CD4-positive, alpha-beta T cell treated with Interferon gamma for 1 hour (primary cell): ENCODE measurements around the gene GHR.
A peak's percentile ranks its signal among the peaks of the same experiment; 100 is the strongest.

Source experiments
- DNase-seq: peaks from one replicate; pipeline ENCODE4 v3.0.0-alpha.2; 2020

The GHR gene

DNA sequence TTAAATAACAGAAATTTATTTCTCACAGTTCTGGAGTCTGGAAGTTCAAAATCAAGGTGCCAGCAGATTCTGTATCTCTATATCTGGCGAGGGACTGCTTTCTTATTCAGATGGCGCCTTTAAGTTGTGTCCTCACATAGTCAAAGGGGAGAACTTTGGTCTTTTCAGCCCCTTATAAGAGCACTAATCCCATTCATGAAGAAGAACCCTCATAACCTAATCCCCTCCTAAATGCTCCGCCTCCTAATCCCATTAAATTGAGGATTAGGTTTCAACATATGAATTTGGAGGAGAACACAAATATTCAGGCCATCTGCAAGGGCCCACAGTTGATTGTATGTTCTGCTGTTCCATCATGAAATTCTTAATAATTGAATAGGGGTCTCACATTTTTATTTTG is 322.6 kb downstream of the GHR start:
- no peak for DNase-seq

DNA sequence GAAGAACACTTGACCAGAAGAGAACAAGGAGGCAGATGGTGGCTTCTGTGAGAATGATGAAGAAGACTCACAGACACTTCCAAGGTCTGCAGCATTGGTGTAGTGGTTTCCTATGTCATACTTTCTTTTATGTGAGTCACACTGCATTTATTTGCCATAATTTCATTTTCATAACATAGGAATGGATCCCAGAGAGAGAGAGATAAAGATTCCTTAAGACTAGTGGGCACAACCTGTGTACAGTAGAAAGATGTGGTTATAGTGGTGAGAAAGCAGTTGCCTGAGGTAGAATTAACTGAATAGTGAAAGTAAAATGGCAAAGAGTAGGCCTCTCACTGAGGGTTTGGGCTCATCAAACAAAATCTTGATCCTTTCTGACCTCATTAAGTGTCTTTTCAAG is 325.8 kb downstream of the GHR start:
- DNase-seq: no peak

DNA sequence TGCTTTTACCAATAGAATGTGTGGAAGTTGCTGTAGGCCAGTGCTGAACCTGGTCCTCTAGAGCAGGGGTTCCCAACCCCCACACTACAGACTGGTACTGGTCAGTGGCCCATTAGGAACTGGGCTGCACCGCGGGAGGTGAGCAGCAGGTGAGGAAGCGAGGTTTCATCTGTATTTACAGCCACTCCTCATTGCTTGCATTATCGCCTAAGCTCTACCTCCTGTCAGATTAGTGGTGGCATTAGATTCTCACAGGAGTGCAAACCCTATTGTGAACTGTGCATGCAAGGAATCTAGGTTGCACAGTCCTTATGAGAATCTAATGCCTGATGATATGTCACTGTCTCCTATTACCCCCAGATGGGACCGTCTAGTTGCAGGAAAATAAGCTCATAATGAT is 327.3 kb downstream of the GHR start:
- no peak for DNase-seq

DNA sequence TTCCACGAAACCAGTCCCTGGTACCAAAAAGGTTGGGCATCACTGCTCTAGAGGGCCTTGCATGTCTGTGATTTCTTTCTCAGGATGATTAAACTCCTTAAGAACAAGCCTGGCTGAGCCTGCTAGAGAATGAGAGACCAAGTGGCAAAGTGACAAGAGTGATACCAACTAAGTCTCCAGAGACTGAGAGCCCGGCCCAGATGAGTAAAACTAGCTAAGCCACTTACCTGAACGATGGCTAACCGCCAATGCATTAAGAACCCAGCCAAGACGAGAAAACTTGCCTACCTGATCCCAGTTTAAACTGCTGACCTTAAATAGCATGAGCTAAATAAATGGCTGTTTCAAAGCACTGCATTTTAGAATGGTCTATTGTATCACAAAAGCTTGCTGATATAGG is 327.8 kb downstream of the GHR start:
- DNase-seq: no peak

DNA sequence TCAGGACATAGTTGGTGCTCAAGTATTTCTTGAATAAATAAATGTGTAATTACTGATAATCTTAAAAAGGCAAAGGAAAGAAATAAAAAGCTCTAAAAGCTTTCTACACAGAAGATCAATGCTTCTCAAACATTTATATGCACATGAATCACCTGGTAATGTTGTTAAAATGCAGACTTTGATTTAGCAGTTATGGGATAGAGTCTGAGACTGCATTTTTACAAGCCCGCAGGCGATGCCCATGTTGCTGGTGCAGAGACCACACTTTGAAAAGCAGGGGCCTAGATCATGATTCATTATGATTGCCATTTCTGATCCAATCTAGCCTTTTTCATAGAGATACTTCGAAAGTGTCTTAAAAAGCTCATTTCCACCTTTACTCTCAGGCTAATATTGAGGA is 329.9 kb downstream of the GHR start:
- no peak for DNase-seq

DNA sequence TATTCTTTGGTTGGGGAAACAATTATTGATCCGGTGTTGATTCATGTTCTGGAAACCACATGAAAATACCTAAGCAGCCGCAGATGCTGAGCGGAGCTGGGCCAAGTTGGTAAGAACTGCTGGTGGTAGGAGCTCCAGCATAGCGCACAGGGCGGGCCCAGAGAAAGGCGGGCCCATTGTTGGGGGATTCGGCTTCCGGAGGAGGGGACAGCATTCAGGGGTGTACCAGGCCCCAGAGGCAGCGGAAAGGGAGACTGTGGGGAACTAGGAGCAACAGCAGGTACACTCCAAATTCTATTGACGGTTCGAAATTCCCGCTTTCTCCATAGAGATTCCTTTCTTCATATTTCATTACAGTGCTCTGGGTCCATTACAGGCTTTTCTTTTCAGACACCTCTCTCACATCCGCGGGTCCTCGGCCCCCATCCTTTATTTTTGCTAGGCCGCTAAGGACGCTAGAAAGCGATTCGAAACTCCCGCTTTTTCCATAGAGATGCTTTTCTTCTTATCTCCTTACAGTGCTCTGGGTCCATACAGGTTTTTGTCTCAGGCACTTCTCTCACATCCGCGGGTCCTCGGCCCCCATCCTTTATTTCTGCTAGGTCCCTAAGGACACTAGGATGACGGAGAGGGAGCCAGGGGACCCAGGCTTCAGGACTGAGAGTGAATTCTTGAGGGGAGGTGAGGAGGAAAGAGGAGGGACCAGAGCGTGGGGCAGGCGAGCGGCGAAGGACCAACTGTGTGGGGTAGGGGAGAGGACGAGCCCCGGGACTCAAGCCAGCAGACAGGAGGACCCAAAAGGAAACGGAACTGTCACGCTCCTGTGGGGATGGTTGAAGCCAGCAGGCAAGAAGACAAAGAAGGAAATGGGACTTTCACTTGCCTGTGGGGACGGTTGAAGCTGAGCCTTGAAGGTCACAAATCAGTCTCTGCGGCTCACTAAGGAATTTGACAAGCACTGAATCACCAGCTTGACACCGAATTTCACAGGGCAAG is 333.7 kb downstream of the GHR start, which contains the start of gene CCDC152:
CCDC152 (plus strand) TSS at position 213 of the 996 bp plus-strand sequence. CDS start 2,304 bp downstream, outside the sequence.
- peak; percentile 25 for DNase-seq

DNA sequence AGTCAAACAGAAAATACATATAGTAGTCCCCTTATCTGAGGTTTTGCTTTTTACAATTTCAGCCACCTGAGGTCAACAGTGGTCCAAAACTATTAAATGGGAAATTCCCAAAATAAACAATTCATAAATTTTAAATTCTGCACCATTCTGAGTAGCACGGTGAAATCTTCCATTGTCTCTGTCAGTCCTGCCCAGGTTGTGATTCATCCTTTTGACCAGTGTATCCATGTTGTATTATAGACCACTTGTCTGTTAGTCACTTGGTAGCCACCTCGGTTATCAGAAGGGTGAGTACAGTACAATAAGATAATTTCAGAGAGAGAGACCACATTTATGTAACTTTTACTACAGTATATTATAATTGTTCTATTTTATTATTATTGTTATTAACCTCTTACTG is 336.2 kb downstream of the GHR start:
- no peak for DNase-seq

DNA sequence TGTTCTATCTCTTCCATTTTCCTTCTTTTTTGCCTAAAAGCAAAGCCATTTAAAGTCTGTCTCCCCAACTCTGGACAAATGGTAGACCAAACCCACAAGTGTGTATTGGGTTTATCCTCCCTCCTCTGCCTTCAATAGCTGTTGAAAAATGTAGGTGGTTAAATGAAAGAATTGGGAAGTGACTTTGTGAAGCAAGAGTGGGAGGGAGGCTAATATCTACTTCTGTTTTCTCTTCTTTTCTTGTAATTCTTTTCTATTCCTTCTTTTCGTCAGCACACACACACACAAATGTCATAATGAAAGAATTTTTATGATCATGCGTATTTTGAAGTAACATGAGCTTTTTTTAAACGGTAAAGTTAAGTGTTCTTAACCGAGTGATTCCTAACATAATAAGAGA is 337.2 kb downstream of the GHR start:
- DNase-seq: no peak

DNA sequence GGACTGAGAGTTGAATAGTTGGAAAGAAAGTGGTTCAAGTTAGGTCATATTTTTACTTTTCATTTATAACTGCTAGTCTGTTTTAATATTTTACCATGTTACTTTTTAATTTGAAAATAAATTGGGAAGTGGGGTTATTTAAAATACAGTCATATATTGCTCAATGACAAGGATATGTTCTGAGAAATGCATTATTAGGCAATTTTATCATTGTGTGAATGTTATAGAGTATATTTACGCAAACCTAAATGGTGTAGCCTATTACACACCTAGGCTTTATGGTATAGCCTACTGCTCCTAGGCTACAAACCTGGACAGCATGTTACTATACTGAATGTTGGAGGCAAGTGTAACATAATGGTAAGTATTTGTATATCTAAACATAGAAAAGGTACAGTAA is 338.6 kb downstream of the GHR start:
- no peak for DNase-seq

DNA sequence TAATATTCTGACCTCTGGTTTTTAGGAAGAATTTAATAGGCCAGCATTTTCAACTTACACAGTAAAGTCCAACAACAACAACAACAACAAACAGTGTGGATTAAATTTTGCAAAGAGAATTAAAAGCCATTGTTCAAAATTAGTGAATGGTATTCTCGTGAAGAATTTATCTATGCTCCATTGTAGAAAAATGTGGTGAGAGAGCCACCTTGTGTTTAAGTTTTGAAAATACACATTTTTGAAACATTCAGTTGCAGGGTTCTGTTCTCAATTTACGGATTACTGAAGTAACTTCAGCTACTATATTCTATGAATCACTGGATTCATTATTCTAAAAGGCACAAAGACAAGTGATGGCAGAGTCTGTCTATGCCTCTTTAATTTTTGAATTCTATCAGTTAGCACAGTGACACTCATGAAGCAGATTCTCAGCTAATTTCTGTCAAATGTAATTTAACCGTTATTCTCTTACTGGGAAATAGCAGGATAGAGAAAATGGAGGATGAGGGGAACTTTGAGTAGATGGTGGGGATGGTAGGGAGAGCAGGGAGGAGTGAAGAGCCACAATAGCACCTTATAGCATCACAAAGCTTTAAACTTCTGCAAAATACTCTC is 344.4 kb downstream of the GHR start:
- no peak for DNase-seq

DNA sequence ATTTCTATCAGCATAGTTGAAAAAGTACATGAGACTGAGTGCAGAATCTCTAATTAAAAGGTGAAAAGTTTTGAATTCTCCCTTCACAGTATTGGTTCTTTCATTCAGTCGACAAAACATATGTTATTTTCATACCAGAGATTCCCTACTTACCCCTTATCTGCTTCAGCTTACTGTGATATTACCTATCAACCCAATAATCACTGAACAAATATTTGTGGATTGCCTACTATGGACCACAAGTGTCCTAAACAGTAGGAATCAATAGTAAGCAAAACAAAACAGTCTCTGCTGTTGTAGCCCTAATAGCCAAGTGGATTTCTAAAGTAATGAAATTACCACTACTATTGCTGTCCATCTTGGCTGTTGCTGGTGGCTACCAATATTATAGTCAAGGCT is 344.9 kb downstream of the GHR start:
- DNase-seq: no peak

DNA sequence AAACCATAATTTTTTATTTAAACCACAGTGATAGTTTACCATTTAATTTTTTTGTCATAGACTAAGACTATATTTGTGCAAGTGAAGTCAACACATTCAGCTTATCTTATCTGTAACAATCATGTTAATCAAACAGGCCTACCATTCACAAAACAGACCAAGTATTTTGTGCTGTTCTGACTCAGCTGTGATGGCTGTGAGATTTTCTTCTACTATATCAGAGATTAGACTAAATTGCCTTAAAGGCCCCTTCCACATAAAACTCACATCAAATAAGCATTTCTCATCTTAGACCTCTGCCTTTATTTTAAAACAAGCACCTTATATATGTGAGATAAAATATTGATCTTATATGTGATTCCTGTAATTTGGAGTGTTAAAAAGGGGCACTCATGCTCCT is 346.8 kb downstream of the GHR start:
- DNase-seq: no peak
